PFSK-1 (cell line): ENCODE measurements around the gene GUCY1B1.

Experiments
- FOXP2 ChIP-seq: optimal IDR thresholded peaks from 2 replicates; pipeline ENCODE3; 2011; ENCODE audit warnings: borderline replicate concordance, control low read depth, inconsistent platforms; ENCODE audit not compliant: insufficient read depth; ENCODE audit errors: extremely low read length, extremely low read depth
- POLR2AphosphoS5 ChIP-seq: IDR thresholded peaks from 2 replicates; pipeline ENCODE4 v1.6.1; 2012; ENCODE audit warnings: low read depth, mild to moderate bottlenecking, control low read depth, low read length, moderate library complexity
- SIN3A ChIP-seq: IDR thresholded peaks from 2 replicates; pipeline ENCODE4 v1.6.1; 2012; ENCODE audit warnings: mild to moderate bottlenecking, low read length, moderate library complexity, borderline replicate concordance; ENCODE audit not compliant: insufficient read depth
- TAF1 ChIP-seq: IDR thresholded peaks from 2 replicates; pipeline ENCODE4 v1.6.1; 2012; ENCODE audit warnings: low read length, control low read depth, borderline replicate concordance; ENCODE audit not compliant: insufficient read depth
- TF ChIP-seq, protein P1 (sequence below), 2 experiments: IDR thresholded peaks; 2 replicates each; pipeline versions ENCODE4 v1.6.1 to v1.8.0; 2011 to 2012; ENCODE audit warnings: low read depth in 2 of 2, low read length in 2 of 2, control low read depth in 1 of 2, inconsistent platforms in 1 of 2, mild to moderate bottlenecking in 1 of 2, moderate library complexity in 1 of 2; ENCODE audit not compliant: insufficient read depth in 1 of 2

GUCY1B1 gene

DNA sequence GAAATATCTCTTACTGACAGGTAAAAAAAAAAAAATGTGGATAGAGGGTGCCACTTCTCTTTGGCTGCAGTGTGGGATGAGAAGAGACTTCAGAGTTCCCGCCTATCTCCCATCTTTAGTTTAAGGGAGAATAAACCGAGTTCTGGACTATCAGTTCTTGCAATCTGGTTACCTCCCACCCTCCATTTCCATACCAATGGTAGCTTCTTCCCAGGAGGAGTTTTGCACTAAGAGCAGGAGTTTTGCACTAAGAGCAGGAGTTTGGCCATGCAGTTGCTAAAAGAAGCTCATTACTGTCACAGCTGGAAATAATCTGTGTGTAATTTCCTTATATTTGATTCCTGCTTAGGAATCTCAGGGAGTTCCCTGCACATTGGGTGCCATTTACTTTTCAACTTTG lies 10.8 kb upstream of the GUCY1B1 start:
- TF ChIP-seq SIN3A = no peak
- no peak for TF ChIP-seq POLR2AphosphoS5
- TF ChIP-seq, protein P1, sequence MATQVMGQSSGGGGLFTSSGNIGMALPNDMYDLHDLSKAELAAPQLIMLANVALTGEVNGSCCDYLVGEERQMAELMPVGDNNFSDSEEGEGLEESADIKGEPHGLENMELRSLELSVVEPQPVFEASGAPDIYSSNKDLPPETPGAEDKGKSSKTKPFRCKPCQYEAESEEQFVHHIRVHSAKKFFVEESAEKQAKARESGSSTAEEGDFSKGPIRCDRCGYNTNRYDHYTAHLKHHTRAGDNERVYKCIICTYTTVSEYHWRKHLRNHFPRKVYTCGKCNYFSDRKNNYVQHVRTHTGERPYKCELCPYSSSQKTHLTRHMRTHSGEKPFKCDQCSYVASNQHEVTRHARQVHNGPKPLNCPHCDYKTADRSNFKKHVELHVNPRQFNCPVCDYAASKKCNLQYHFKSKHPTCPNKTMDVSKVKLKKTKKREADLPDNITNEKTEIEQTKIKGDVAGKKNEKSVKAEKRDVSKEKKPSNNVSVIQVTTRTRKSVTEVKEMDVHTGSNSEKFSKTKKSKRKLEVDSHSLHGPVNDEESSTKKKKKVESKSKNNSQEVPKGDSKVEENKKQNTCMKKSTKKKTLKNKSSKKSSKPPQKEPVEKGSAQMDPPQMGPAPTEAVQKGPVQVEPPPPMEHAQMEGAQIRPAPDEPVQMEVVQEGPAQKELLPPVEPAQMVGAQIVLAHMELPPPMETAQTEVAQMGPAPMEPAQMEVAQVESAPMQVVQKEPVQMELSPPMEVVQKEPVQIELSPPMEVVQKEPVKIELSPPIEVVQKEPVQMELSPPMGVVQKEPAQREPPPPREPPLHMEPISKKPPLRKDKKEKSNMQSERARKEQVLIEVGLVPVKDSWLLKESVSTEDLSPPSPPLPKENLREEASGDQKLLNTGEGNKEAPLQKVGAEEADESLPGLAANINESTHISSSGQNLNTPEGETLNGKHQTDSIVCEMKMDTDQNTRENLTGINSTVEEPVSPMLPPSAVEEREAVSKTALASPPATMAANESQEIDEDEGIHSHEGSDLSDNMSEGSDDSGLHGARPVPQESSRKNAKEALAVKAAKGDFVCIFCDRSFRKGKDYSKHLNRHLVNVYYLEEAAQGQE (IDR thresholded peaks at IDR 0.05; ENCODE audit: insufficient read depth in 1 of 2, low read depth in 2 of 2, low read length in 2 of 2) = no peak
- no peak for TF ChIP-seq FOXP2
- no peak for TF ChIP-seq TAF1

DNA sequence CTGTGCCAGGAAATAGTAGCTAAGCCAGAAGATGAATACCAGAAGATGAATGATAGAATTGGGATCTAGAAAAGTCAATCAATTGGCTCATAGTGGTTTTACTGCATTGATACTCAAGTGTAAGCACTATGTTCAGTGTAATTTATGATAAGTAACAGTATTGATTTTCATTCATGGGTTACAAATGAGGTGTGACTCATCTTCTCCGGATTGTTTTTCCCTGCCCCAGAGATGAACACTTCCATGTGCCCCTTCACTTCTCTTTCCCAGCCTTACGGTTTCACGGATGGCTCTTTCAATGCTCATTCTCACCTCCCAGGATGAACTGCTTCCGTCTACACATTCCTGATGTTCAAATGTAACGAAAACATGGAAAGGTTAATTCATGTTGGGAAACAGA lies 9.8 kb upstream of the GUCY1B1 start:
- TF ChIP-seq POLR2AphosphoS5 = no peak
- TF ChIP-seq, protein P1 (IDR thresholded peaks at IDR 0.05; ENCODE audit: insufficient read depth in 1 of 2, low read depth in 2 of 2, low read length in 2 of 2) = no peak

DNA sequence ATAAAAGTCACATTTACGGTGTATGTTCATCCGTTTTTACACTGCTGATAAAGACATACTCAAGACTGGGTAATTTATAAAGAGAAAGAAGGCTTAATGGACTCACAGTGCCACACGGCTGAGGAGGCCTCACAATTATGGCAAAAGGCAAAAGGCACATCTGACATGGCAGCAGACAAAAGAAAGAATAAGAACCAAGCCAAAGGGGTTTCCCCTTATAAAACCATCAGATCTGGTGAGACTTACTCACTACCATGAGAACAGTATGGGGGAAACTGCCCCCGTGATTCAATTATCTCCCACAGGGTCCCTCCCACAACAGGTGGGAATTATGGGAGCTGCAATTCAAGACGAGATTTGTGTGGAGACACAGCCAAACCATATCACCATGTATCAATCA lies 7.3 kb upstream of the GUCY1B1 start:
- TF ChIP-seq, protein P1 (IDR thresholded peaks at IDR 0.05; ENCODE audit: insufficient read depth in 1 of 2, low read depth in 2 of 2, low read length in 2 of 2) = no peak
- TF ChIP-seq FOXP2 (no peak), POLR2AphosphoS5 (no peak), TAF1 (no peak), SIN3A (no peak)

DNA sequence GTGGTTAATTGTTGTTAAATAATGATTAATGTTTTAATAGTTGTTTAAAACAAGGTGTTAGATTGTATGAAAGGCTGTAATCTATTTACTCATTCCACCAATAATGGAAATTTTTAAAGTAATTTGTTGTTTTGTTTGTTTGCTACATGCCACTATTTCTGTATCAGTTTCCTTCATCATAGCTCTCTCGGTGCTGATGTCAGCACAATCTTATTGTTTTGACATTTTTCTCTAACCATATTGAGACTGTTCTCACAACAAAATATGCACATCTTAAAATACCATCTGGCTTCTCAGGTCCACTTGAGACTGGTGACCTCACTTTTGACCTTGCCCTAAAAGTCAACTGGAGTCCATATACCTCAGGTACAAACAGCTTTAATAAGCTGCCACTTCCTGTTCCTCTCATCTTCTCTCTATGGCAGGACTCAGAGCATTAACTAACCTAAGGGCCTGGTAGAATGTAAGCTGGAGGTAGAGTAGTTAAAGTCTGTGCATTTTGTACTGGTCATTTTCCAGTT lies 1.0 kb upstream of the GUCY1B1 start:
- no peak for TF ChIP-seq SIN3A
- TF ChIP-seq POLR2AphosphoS5 = no peak
- TF ChIP-seq, protein P1 (IDR thresholded peaks at IDR 0.05; ENCODE audit: insufficient read depth in 1 of 2, low read depth in 2 of 2, low read length in 2 of 2) = no peak
- TF ChIP-seq FOXP2 = no peak
- TF ChIP-seq TAF1 = no peak
